22Rv1 (cell line): ENCODE measurements around the gene ALX4.

ENCODE experiments used
- ZFX ChIP-seq: fragments of 450-650 bp; IDR thresholded peaks from 2 replicates; pipeline ENCODE4 v1.6.1; 2017; ENCODE audit warnings: antibody characterized with exemption, borderline replicate concordance
- TF ChIP-seq, protein P1 (sequence below): fragments of 450-650 bp; IDR thresholded peaks from 2 replicates; pipeline ENCODE4 v1.5.1; 2017; ENCODE audit warnings: mild to moderate bottlenecking

GRCh38 chr11:44235765-44236201 is 74.2 kb downstream of the ALX4 start:
- TF ChIP-seq, protein P1, sequence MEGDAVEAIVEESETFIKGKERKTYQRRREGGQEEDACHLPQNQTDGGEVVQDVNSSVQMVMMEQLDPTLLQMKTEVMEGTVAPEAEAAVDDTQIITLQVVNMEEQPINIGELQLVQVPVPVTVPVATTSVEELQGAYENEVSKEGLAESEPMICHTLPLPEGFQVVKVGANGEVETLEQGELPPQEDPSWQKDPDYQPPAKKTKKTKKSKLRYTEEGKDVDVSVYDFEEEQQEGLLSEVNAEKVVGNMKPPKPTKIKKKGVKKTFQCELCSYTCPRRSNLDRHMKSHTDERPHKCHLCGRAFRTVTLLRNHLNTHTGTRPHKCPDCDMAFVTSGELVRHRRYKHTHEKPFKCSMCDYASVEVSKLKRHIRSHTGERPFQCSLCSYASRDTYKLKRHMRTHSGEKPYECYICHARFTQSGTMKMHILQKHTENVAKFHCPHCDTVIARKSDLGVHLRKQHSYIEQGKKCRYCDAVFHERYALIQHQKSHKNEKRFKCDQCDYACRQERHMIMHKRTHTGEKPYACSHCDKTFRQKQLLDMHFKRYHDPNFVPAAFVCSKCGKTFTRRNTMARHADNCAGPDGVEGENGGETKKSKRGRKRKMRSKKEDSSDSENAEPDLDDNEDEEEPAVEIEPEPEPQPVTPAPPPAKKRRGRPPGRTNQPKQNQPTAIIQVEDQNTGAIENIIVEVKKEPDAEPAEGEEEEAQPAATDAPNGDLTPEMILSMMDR: no peak
- TF ChIP-seq ZFX: no peak
